SK-N-SH (cell line): Measurements from ENCODE around the gene TXNDC11. TPM values are rescaled to one million over a fixed set of nuclear protein-coding genes. Genes with fewer than 3 reads are reported as not detected.

ENCODE experiments used
- CTCF ChIA-PET: fragments of 300-600, 350-600 bp; formaldehyde crosslinking; extraction: SDS; loops from one replicate; lab custom pipeline; 2021; lab: Yijun Ruan, JAX
- POLR2A ChIA-PET: fragments of 350-600 bp; sonication (Branson Sonifier 250); formaldehyde crosslinking; extraction: SDS; loops from one replicate; lab custom pipeline; 2020; ENCODE audit warnings: antibody characterized with exemption, inconsistent platforms; lab: Yijun Ruan, JAX
- DNase-seq: peaks from one replicate; pipeline ENCODE4 v3.0.0; 2012
- H2AFZ ChIP-seq: fragments of 200-600 bp; sonication (generic); 2 replicates; pipeline ENCODE4 v1.8.1; 2016; ENCODE audit warnings: antibody characterized with exemption, mild to moderate bottlenecking, low read depth
- H3F3A ChIP-seq: fragments of 200-600 bp; sonication (generic); replicated peaks from 2 replicates; pipeline ENCODE3; 2016; ENCODE audit warnings: antibody characterized with exemption, mild to moderate bottlenecking; ENCODE audit not compliant: insufficient read depth
- H3K27ac ChIP-seq, 2 experiments: fragments of 200-500 bp in 1 of 2; fragments of 200-600 bp in 1 of 2; sonication (Bioruptor generic) in 1 of 2; sonication (generic), shearing (Covaris generic) in 1 of 2; 2 replicates each; pipeline versions ENCODE4 v1.5.1 to v1.6.1; 2014 to 2016; ENCODE audit warnings: low read depth in 2 of 2, inconsistent platforms in 1 of 2, low read length in 1 of 2, mild to moderate bottlenecking in 1 of 2, mixed read lengths in 1 of 2
- H3K27me3 ChIP-seq: fragments of 200-600 bp; sonication (generic), shearing (Covaris generic); 2 replicates; pipeline ENCODE4 v1.6.1; 2016; ENCODE audit warnings: mixed run types; ENCODE audit not compliant: insufficient read depth
- H3K36me3 ChIP-seq, 2 experiments: fragments of 200-500 bp in 1 of 2; fragments of 200-600 bp in 1 of 2; sonication (Bioruptor generic) in 1 of 2; sonication (generic) in 1 of 2; replicated peaks in 1 of 2; 2 replicates each; pipeline versions ENCODE3 to v1.5.1; 2014 to 2016; ENCODE audit warnings: low read length in 1 of 2, mild to moderate bottlenecking in 1 of 2; ENCODE audit not compliant: insufficient read depth in 2 of 2, control insufficient read depth in 1 of 2
- H3K4me1 ChIP-seq, 2 experiments: fragments of 200-500 bp in 1 of 2; fragments of 200-600 bp in 1 of 2; sonication (Bioruptor generic) in 1 of 2; sonication (generic), shearing (Covaris generic) in 1 of 2; 2 replicates each; pipeline versions ENCODE4 v1.5.1 to v1.6.1; 2014 to 2016; ENCODE audit warnings: low read depth in 1 of 2, low read length in 1 of 2, mixed run types in 1 of 2; ENCODE audit not compliant: insufficient read depth in 2 of 2, control insufficient read depth in 1 of 2
- H3K4me2 ChIP-seq: fragments of 200-600 bp; sonication (generic), shearing (Covaris generic); 2 replicates; pipeline ENCODE4 v1.6.1; 2017; ENCODE audit warnings: mixed run types
- H3K4me3 ChIP-seq, 2 experiments: fragments of 200-500 bp in 1 of 2; fragments of 200-600 bp in 1 of 2; sonication (Bioruptor generic) in 1 of 2; sonication (generic), shearing (Covaris generic) in 1 of 2; 2 replicates each; pipeline versions ENCODE4 v1.5.1 to v1.8.1; 2014 to 2016; ENCODE audit warnings: low read depth in 2 of 2, inconsistent platforms in 1 of 2, low read length in 1 of 2, mild to moderate bottlenecking in 1 of 2, mixed read lengths in 1 of 2, moderate library complexity in 1 of 2
- H3K79me2 ChIP-seq: fragments of 200-600 bp; sonication (generic); 2 replicates; pipeline ENCODE4 v1.8.1; 2017; ENCODE audit warnings: mild to moderate bottlenecking; ENCODE audit not compliant: insufficient read depth
- H3K9ac ChIP-seq: fragments of 200-600 bp; sonication (generic); 2 replicates; pipeline ENCODE4 v1.6.1; 2017; ENCODE audit warnings: mixed run types
- H3K9me2 ChIP-seq: fragments of 200-600 bp; sonication (generic); 2 replicates; pipeline ENCODE4 v1.6.1; 2017; ENCODE audit warnings: mixed run types
- H3K9me3 ChIP-seq: fragments of 200-600 bp; sonication (generic); 2 replicates; pipeline ENCODE4 v1.6.1; 2017; ENCODE audit warnings: mixed run types, mild to moderate bottlenecking, moderate library complexity
- H4K20me1 ChIP-seq: fragments of 200-600 bp; sonication (generic); 2 replicates; pipeline ENCODE4 v1.6.1; 2017; ENCODE audit warnings: mild to moderate bottlenecking, mixed run types; ENCODE audit not compliant: insufficient read depth
- FOSL2 ChIP-seq: IDR thresholded peaks from 2 replicates; pipeline ENCODE4 v1.4.0; 2012; ENCODE audit warnings: low read depth, mild to moderate bottlenecking, moderate library complexity, borderline replicate concordance
- FOXJ3 ChIP-seq: sonication (generic); formaldehyde crosslinking; IDR thresholded peaks from 2 replicates; pipeline ENCODE4 v1.5.1; 2020; ENCODE audit warnings: mild to moderate bottlenecking, missing genetic modification reagents
- POLR2AphosphoS5 ChIP-seq: IDR thresholded peaks from 2 replicates; pipeline ENCODE4 v1.6.1; 2012; ENCODE audit warnings: low read depth, low read length
- SIN3A ChIP-seq: IDR thresholded peaks from 2 replicates; pipeline ENCODE4 v1.6.1; 2012; ENCODE audit warnings: low read depth, mild to moderate bottlenecking, low read length, moderate library complexity, borderline replicate concordance
- SMC3 ChIP-seq: IDR thresholded peaks from 2 replicates; pipeline ENCODE4 v1.6.1; 2012; ENCODE audit warnings: low read depth, low read length, improper control_type of control experiment
- WGBS: methylation state at CpG from one replicate; pipeline ENCODE4 v1.1.6; 2017; ENCODE audit warnings: low lambda C conversion rate; 5-methylcytosine and 5-hydroxymethylcytosine counted together
- polyA plus RNA-seq, 3 experiments: library from polyadenylated mRNA; depleted of rRNA; stranded (reverse); fragments of >200 nt; gene quantifications; 2 replicates each; pipeline ENCODE4 v1.2.3, GENCODE V29; 2012
- TF ChIP-seq, protein P1 (sequence below): IDR thresholded peaks from 2 replicates; pipeline ENCODE4 v1.6.1; 2012; ENCODE audit warnings: mild to moderate bottlenecking, low read depth, low read length, moderate library complexity

The TXNDC11 gene
- polyA plus RNA-seq, 1 of the 3 experiments (the other 2 are of a cell fraction) = 37.0 TPM

DNA sequence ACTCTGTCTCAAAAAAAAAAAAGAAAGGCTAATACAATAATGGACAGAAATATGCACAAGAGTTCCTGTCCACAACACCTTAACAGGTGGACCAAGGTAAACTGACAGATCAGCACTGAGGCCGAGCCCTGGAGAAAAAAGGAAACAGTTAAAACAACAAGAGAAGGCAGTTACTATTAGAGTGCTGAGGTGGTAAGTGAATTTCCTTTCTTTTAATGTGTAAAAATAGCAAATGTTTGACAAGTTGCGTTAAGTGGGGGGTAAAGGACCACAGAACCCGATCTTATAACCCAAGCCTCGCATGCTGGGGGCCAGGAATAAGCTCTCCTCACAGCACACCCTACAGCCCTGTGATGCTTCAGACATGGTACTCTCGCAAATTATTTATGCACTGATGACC, 24.8 kb downstream of the TXNDC11 start:
- Histone ChIP-seq H3K9me3 (no peaks in the 10 kb centered on the region), H3K4me3 (no peak overlapping the region)
- POLR2A ChIA-PET = no interaction called here
- TF ChIP-seq FOSL2 = no peak
- TF ChIP-seq, protein P1, sequence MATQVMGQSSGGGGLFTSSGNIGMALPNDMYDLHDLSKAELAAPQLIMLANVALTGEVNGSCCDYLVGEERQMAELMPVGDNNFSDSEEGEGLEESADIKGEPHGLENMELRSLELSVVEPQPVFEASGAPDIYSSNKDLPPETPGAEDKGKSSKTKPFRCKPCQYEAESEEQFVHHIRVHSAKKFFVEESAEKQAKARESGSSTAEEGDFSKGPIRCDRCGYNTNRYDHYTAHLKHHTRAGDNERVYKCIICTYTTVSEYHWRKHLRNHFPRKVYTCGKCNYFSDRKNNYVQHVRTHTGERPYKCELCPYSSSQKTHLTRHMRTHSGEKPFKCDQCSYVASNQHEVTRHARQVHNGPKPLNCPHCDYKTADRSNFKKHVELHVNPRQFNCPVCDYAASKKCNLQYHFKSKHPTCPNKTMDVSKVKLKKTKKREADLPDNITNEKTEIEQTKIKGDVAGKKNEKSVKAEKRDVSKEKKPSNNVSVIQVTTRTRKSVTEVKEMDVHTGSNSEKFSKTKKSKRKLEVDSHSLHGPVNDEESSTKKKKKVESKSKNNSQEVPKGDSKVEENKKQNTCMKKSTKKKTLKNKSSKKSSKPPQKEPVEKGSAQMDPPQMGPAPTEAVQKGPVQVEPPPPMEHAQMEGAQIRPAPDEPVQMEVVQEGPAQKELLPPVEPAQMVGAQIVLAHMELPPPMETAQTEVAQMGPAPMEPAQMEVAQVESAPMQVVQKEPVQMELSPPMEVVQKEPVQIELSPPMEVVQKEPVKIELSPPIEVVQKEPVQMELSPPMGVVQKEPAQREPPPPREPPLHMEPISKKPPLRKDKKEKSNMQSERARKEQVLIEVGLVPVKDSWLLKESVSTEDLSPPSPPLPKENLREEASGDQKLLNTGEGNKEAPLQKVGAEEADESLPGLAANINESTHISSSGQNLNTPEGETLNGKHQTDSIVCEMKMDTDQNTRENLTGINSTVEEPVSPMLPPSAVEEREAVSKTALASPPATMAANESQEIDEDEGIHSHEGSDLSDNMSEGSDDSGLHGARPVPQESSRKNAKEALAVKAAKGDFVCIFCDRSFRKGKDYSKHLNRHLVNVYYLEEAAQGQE = no peak
- TF ChIP-seq, all 33 proteins: peak for 0
- no peaks in the 10 kb centered on the region for H4K20me1 ChIP-seq
- no peaks in the 10 kb centered on the region for H3K9me2 ChIP-seq
- peaks cover 0 to 4% of the 10 kb centered on the region in 2 experiments; a peak in 1 of 4 replicates for H3K4me1 ChIP-seq
- H3K27me3 ChIP-seq = no peaks in the 10 kb centered on the region
- peaks cover 16% of the 10 kb centered on the region for H3K79me2 ChIP-seq
- peaks cover 10% of the 10 kb centered on the region for H3F3A ChIP-seq
- peak overlapping the region in 1 of 2 experiments; percentile 34; a peak in 1 of 4 replicates for H3K27ac ChIP-seq
- H2AFZ ChIP-seq = no peak overlapping the region
- H3K36me3 ChIP-seq = peaks cover 26 to 70% of the 10 kb centered on the region in 2 experiments
- no peak overlapping the region for H3K9ac ChIP-seq
- CTCF ChIA-PET = interaction anchor here (0.8 to 2.2 kb wide), 3 partner anchors 76 to 321 kb away, joined by 3 to 14 read pairs (median 5); no protein-coding TSS in a partner anchor
- no peak overlapping the region for H3K4me2 ChIP-seq
- 88% methylated on average over 5 of the region's 5 CpGs for WGBS
- DNase-seq = no peak

DNA sequence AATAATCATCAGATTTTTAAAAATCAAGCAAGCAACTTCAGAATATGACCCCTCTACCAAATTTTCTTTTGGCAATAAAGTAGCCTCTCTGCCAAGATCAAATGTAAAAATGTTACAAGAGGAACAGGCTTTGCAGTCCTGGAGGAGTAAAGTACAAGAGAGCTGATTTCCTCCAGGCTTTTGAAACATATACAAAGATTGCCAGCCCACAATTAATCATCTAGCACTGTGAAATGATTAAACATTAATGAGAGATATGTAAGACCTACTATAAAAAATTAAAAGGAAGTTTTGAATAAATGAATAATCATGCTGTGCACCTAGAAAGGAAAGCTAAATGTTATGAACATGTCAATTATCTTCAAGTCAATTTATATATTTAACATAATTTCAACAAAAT, 26.3 kb downstream of the TXNDC11 start:
- H3K36me3 ChIP-seq = peaks cover 22 to 67% of the 10 kb centered on the region in 2 experiments
- TF ChIP-seq POLR2AphosphoS5 (no peak), SMC3 (no peak), SIN3A (no peak), FOXJ3 (CRISPR knock-in tag) (no peak), FOSL2 (no peak)
- no peaks in the 10 kb centered on the region for H3K27me3 ChIP-seq
- H2AFZ ChIP-seq = no peak overlapping the region
- ChIA-PET CTCF (interaction anchor here (1.1 to 7.5 kb wide), 3 partner anchors 8 to 318 kb away, joined by 3 to 103 read pairs (median 29); no protein-coding TSS in a partner anchor), POLR2A (no interaction called here)
- H3K4me1 ChIP-seq = peaks cover 0 to 4% of the 10 kb centered on the region in 2 experiments; a peak in 1 of 4 replicates
- H3K4me2 ChIP-seq = no peak overlapping the region
- no peak overlapping the region for H3K9ac ChIP-seq
- peaks cover 30% of the 10 kb centered on the region for H3K79me2 ChIP-seq
- no peaks in the 10 kb centered on the region for H3K9me2 ChIP-seq
- peaks cover 10% of the 10 kb centered on the region for H3F3A ChIP-seq
- H3K9me3 ChIP-seq = no peaks in the 10 kb centered on the region
- no peaks in the 10 kb centered on the region for H4K20me1 ChIP-seq
- no peak for DNase-seq
- no peak overlapping the region for H3K4me3 ChIP-seq
- no peak overlapping the region for H3K27ac ChIP-seq
